AG10803 (cell line): ENCODE measurements around the gene MPP4.

Experiments used
- DNase-seq: peaks from one replicate; pipeline ENCODE4 v3.0.0; 2010; ENCODE audit warnings: low read depth
- H3K4me3 ChIP-seq: 2 replicates; pipeline ENCODE4 v1.5.1; 2011; ENCODE audit warnings: mild to moderate bottlenecking, low read length, control low read depth
- TF ChIP-seq, protein P1 (sequence below): conservative IDR thresholded peaks from 2 replicates; pipeline ENCODE4 v1.5.1; 2011; ENCODE audit warnings: mild to moderate bottlenecking, low read length, control low read depth, inconsistent platforms

MPP4 gene, protein sequence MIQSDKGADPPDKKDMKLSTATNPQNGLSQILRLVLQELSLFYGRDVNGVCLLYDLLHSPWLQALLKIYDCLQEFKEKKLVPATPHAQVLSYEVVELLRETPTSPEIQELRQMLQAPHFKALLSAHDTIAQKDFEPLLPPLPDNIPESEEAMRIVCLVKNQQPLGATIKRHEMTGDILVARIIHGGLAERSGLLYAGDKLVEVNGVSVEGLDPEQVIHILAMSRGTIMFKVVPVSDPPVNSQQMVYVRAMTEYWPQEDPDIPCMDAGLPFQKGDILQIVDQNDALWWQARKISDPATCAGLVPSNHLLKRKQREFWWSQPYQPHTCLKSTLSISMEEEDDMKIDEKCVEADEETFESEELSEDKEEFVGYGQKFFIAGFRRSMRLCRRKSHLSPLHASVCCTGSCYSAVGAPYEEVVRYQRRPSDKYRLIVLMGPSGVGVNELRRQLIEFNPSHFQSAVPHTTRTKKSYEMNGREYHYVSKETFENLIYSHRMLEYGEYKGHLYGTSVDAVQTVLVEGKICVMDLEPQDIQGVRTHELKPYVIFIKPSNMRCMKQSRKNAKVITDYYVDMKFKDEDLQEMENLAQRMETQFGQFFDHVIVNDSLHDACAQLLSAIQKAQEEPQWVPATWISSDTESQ

DNA sequence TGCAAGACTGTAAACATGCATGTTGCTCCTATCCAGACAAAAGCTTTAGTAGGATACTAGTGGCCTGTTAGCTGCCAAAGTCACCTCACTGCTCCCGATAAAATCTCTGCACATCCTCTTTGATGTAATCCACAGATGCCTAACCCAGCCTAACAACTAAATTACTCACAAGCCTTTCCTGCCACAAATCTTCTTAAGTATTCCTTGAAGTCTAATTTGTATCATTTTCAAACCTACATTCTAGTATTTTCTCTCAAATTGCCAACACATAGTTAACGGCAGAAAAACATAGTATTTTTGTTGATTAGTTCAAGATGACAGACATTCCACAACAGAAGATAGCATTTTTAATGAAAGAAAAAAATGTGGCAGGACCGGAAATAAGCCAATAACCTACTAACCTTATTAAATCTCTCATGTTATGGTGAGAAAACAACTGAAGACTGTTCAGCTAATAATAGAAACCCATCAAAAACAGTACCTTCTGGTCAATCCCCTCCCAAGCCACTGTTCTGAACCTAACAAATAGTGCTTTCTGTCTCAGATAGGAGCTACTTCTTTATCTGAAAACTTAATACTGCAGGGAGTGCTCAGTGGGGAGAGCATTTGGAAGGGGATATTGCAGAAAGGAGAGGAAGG lies at the start of gene MPP4:
TSS of gene MPP4 (minus strand) at position 57 of the 639 bp plus-strand sequence. CDS start 4,690 bp downstream, outside the sequence.
- peak within 1 kb of the TSS; percentile 2; the same call in 1 of the 2 replicates for H3K4me3 ChIP-seq
- TF ChIP-seq, protein P1, sequence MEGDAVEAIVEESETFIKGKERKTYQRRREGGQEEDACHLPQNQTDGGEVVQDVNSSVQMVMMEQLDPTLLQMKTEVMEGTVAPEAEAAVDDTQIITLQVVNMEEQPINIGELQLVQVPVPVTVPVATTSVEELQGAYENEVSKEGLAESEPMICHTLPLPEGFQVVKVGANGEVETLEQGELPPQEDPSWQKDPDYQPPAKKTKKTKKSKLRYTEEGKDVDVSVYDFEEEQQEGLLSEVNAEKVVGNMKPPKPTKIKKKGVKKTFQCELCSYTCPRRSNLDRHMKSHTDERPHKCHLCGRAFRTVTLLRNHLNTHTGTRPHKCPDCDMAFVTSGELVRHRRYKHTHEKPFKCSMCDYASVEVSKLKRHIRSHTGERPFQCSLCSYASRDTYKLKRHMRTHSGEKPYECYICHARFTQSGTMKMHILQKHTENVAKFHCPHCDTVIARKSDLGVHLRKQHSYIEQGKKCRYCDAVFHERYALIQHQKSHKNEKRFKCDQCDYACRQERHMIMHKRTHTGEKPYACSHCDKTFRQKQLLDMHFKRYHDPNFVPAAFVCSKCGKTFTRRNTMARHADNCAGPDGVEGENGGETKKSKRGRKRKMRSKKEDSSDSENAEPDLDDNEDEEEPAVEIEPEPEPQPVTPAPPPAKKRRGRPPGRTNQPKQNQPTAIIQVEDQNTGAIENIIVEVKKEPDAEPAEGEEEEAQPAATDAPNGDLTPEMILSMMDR = no peak
- DNase-seq = peak; percentile 87

DNA sequence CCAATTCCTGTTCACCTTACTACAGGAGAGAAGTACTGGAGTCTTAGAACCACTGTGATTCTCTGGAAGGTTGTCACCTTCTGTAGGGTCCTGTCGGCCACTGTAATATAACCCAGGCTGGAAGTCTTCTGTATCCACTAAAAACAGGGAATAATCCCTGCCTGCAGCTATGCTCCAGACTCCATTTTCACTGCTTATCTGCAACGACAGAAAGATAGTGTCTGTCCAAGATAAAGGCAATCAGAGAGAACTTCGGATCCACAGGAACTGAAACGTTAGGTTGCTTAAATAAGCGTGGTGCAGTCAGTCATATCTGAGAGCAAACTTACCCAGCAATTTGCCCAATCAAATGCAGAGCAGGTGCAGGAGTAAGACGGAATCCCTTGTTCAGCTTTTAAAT lies 48.1 kb upstream of the MPP4 start:
- TF ChIP-seq, protein P1 = no peak
- DNase-seq = no peak
- no peak overlapping the region for H3K4me3 ChIP-seq

DNA sequence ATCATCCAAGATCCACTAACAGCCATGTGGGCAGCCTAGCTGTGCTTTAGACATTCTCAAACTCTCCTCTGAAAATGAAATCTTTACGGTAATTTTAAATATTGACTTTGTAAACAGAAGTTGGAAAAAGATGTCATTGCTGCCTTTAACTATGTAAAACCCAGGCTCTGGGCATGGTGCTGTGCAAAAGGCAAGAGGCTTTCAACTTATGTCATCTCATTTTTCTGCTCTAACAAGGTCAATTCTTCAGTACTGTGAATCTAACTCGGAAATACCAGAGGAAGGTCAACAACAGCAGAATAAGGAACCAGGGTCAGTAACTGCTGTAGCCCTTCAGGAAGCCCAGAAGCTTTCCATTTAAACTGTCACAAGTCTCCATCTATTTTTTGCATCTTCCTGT lies 37.0 kb upstream of the MPP4 start:
- no peak for DNase-seq

DNA sequence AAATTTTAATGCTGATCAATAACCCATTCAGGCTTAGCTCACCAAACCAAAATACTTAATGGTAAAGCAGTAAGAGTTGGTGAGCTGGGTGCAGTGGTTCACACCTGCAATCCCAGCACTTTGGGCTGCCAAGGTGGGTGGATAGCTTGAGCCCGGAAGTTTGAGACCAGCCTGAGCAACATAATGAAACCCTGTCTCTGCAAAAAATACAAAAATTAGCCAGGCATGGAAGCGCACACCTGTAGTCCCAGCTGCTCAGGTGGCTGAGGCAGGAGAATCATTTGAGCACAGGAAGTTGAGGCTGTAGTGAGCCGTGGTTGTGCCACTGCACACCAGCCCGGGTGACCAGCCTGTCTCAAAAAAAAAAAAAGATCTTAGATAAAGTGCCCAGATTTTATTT lies 35.7 kb upstream of the MPP4 start:
- no peak for DNase-seq
- TF ChIP-seq, protein P1 = no peak
- no peak overlapping the region for H3K4me3 ChIP-seq

More for the DNA sequence above, 37.0 kb upstream of the MPP4 start:
- TF ChIP-seq, protein P1 = no peak
- no peak overlapping the region for H3K4me3 ChIP-seq

DNA sequence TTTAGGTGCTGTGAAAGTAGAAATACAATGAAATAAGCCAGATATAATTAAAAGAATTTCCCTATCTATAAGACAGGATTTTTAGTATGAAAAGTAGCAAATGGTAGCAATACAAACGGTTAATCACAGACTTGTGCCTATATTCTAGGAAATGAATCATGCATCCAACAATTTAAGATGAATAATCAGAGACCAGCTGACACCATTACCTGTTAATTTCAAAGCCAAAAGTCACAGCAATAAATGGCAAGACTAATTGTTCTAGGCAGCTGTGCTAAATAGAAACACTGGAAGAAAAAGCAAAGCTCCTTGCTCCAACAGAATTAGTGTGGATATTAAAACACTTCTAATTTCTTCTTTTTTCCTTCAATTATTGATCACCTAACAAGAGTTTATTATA lies 35.1 kb upstream of the MPP4 start:
- no peak for DNase-seq
- no peak overlapping the region for H3K4me3 ChIP-seq
- TF ChIP-seq, protein P1 = no peak

DNA sequence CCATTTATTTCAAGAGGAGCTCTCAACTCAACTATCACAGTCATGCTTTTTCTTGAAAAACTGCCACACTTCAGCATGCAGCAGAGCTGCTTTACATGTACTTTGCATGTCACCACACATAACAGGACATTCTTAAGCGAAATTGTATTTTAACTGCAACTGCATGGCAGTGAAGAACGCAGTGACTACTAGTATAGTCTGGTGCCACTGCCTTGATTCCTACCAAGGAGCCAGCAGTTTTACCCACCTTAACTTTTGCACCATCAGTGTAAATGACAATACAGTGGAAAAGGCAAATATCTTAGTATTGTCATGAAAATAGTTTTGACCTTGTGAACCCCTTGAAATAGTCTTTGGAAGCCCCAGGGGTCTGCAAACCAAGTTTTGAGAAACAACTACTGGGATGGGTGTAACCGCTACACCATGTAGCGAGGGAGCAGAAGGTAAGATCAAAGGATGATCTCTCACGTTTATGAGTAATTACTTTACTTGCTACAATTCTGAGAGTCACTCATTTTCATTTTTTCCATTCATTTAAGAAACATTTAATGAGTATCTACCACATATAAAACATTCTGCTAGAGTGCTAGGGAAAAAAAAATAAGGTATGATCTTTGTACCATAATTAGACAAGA lies 32.3 kb upstream of the MPP4 start:
- TF ChIP-seq, protein P1 = no peak
- no peak overlapping the region for H3K4me3 ChIP-seq
- DNase-seq = no peak
